Activated naive CD4-positive, alpha-beta T cell treated with anti-CD3 and anti-CD28 coated beads, Interleukin-2, amount 50 U/mL, for 16 hours (primary cell): ENCODE data around the gene ISM1.

Source experiments
- DNase-seq: peaks from one replicate; pipeline ENCODE4 v3.0.0-alpha.2; 2020

The ISM1 gene

DNA sequence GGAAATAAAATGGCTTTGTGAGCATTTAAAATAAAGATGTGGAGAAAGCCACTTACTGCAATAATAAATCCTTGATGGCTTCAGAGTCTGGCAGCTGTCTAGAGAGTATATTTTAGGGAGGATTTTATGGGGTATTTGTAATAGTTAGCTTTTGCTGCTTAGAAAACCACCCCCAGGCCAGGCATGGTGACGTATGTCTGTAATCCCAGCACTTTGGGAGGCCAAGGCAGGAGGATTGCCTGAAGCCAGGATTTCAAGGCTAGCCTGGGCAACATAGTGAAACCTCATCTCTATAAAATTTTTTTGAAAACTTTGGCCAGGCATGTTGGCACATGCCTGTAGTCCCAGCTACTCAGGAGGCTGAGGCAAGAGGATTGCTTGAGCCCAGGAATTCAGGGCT lies 63.8 kb downstream of the ISM1 start:
- DNase-seq = no peak

DNA sequence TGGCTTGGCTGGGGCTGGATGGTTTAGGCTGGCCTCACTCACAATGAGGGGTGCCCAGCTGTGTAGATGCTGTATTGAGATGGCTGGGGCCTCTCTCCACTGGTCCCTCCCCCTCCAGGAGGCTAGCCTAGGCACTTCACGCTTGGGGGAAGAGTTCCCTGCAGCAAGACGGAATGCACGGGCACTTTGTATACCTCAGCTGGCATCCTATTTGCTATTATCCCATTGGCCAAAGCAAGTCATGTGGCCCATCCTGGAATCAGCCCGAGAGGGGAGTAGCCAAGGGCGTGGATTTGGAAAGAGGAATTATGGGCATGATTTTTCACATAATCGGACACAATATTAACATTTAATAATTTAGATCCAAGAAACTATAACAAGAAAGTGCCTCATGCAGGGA lies 64.3 kb downstream of the ISM1 start:
- DNase-seq = no peak

DNA sequence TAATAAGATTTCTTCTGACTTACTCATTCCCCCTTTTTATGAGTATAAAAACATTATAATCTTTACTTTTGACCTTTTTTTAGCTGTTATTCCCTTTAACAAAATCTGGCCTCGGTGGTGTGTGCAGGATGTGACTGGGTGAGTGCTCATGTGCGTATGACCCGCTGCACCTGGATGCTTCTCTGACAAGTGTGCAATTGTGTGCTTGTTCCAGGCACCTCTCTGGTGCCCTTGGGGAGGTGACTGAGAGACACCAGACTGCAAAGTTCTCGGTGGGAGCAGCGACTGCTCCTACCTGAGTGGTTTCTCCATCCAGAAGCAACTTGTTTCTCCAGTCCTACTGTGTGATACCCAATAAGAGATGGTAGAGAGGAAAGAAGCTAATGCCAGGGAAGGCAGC lies 65.0 kb downstream of the ISM1 start:
- DNase-seq = no peak

DNA sequence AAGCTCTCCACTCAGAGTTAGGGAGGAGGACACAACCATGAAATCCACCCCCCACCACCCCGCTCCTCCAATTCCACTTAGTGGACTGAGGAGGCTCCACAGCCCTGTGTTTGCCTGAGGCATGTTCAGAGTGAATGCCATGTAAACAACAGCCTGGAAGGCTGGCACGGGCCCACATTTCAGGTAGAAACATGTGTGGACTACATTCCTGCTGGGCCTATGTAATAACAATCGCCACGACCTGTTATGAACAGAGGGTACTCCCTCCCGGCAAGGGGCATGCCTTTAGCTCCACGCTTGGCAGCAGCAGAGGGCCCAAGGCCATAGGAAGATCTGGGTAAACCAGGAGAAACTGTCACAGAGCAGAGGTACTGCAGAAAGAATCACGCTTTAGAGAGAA lies 65.5 kb downstream of the ISM1 start:
- DNase-seq = no peak

DNA sequence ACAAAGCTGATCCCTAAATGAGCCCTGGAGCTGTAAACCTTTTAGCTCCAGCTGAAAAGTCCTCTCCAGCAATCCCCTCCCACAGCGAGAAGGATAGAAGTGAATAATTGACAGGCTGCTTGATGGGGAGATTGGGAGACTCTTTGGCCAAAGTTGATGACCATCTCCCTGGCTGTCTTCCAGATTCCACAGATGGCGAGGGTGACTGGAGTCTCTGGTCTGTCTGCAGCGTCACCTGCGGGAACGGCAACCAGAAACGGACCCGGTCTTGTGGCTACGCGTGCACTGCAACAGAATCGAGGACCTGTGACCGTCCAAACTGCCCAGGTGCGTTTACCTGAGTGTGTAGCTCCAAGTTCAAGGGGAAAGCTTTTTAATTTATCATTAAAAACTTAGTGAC lies 67.3 kb downstream of the ISM1 start:
- no peak for DNase-seq

DNA sequence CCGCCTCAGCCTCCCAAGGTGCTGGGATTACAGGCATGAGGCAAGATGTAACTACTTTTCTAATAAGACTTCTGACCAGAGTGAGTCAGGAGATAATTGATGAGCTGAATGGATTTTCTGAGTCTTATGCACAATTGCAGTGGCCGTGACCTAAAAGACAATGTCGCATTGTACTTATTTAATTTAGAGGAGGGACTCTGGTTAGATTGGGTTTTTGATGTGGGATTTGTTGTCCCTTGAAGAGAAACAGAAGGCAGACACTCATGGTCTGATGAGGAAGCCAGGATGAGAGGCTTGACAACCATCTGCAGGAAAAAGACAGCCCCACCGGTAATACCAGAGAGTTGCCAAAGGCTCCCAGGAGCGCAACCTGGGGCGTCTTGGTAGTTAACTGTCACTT lies 68.0 kb downstream of the ISM1 start:
- no peak for DNase-seq

DNA sequence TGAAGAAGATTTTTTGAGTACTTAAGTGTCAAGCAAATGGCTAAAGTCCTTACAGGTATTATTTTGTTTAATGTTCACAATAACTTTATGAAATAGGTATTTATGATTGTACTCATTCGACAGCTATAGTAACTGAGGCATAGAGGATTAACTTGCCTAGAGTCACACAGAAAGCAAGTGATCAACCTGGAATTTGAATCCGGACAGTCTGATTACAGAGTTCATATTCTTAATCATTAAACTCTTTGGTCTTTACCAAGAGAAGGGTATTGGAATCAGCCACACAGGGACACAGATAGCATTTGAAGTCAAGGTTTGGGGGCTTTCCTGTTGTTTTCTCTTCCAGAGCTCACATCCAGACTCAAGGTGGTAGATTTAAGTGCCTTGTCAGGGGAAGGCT lies 69.7 kb downstream of the ISM1 start:
- no peak for DNase-seq

DNA sequence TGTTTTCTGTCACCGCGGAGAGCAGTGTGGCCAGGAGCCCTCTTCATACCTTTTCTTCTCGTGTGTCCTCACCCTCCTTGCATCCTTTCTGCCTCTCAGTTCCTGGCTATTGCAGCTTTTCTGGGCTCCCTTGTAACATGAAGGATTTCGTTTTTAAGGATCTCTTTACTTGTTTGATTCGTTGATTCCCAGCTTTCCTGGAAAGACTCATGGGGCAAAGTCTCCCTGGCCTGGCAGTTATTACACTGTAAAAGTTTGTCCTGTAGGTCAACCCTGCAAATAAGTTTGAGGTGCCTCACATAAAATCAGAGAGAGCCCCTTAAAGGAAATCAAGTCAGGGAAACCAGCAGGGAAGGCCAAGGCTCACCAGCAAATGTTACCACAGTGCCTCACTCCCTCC lies 70.1 kb downstream of the ISM1 start:
- no peak for DNase-seq

DNA sequence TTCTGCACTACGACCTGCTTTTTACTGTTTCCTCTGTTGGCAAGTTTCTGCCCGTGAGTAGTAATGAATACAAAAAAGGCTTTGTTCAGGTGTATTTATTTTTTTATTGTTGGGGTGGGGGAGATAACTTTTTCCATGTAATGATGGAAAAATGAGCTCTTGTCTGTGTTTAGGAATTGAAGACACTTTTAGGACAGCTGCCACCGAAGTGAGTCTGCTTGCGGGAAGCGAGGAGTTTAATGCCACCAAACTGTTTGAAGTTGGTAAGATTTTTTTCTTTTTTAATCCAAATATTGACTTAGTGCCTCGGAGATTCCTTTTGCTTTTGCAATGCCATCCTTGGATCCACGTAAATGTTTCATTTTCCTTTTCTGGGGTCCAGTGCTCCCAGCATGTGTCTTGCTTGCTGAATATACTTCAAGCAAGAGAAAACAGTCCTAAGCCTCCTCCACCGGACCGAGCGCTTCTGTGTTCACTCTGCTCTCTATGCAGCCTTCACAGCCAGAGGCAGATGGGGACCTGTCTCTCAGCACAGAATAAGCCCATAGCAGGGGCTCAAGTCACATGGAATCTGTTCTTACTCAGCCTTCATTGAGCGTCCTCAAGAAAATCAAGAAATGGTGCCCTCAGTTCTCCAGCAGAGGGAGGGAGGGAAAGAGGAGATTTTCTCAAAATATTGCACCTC lies 71.3 kb downstream of the ISM1 start:
- no peak for DNase-seq

DNA sequence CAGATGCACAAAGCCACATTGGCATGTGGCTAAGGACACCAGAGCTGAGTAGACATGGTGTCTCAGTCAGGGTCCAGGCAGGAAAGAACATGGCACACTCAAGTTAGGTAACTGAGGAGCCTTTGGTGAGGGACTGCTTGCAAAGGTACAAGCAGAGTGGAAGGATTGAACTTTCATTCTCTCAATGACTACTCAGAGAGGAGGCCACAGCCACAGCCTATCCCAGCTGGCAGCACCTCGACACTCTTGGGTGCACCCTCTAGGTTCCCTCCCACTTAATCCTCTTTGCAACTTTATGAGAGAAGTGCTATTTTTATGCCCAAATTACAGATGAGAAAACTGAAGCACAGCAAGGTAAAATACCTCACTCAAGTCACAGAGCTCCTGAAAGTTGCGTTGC lies 73.4 kb downstream of the ISM1 start:
- DNase-seq = no peak

DNA sequence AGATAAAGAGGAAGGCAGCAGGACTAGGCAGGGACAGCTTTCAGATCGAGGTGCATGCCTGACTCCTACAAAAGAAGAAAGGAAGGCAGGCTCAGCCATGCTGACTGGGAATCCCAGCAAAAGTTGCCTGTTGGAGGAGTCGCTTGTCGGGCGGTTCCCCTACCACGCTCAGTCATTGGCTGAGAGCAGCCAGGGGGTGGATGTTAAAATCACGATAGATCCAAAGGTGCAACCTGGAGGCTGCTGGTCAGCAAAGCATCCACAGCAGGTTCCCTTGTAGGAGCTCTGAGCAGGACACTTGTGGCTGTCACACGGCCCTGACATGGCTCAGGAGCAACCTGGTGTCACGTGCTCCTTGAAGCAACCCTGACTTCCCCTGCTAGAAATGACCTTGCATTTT lies 74.6 kb downstream of the ISM1 start:
- no peak for DNase-seq

DNA sequence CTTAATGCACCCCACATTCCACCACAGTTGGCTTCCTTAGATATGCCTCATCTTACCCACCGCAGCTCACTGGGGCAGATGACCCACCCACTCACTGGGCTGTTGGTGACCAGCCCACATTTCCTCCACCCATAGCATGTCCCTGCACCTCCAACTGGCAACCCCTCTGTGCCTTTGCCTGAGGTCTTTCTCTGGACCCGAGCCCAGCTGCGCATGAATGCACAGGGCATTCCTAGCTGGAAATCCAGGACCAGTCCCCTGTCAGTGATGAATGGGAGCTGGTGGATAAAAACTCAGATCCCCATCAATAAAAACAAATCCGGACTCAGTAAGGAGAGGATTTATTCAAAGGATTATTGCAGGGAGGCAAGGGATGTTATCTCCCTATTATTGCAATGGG lies 75.0 kb downstream of the ISM1 start:
- no peak for DNase-seq

DNA sequence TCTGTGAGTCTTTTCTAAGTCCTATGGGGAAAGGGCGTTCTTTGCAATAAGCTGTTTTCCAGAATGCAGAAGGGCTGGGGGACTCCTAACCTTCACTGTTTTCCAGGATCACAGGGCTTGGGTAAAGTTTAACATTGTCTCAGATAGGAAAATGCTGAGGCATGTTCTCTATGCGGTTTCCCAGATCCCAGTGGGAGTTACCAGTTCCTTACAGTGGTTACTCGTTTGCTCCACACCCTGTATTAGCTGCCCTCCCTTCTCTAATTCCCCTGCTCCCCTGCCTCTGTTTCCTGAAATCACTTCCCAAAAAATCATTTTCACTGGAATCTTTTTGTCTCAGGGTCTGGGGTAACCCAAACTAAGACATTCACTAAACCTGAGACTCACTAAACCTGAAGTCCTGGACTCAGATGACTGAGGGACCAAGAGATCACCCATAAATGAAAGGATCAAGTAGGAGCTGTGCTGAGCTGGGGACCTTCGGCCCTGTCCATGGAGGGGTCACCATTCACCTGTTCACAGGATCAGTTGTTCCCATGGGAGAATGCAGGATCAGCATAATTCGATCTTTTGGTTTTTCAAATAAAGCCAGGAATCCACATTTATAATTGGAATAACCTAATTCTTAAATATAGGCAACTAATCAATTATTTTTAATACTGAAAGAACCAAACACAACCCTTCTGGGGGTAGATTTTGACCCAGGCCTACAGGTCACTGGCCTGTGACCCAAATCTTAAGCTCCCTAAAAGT lies 76.2 kb downstream of the ISM1 start:
- no peak for DNase-seq

DNA sequence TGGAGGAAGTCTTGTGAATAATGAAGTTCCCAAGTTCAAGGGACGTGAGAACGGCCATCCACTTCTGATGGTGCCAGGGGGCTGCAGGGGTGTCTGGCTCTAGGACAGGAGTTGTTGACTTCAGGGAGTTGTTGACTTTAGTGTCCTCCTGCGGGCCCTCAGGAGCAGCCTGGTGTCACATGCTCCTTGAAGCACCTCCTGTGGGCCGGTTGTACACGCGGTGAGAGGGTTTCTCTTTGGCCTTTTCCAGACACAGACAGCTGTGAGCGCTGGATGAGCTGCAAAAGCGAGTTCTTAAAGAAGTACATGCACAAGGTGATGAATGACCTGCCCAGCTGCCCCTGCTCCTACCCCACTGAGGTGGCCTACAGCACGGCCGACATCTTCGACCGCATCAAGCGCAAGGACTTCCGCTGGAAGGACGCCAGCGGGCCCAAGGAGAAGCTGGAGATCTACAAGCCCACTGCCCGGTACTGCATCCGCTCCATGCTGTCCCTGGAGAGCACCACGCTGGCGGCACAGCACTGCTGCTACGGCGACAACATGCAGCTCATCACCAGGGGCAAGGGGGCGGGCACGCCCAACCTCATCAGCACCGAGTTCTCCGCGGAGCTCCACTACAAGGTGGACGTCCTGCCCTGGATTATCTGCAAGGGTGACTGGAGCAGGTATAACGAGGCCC lies 77.8 kb downstream of the ISM1 start:
- DNase-seq = no peak

DNA sequence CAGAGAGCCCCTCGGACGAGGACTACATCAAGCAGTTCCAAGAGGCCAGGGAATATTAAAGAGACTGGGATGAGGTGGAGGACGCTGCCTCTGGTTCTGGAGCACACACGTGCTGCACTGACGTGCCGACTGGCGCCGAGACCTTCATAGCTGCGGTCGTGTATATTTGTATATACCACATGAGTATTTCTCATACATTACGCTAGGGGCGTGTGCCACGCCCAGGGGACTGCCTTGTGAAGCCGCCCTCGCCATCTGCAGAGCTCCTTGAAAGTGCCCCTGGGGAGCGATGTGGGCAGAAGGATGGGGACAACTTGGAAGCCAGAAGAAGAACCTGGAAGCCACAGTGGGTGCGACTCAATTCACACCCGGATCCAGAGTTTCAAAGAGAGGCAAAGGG lies 78.3 kb downstream of the ISM1 start:
- DNase-seq = no peak

DNA sequence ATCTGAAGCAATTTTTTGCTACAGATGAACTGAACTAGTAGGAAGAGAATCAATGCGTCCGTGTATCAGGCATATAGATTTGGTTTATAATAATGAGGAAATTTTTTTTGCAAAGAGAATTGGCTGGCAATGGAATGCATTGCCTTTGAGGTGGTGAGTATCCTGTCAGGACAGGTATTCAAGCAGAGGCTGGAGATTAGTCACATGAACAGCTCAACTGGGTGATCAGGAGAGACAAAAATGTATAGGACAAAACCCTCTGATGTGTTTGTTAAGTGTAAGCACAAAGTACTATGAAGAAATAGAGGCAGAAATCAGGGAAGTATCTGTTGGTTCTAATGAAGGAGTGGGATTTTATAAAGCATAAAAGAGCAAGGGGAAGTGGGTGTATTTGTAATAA lies 80.5 kb downstream of the ISM1 start:
- DNase-seq = no peak

DNA sequence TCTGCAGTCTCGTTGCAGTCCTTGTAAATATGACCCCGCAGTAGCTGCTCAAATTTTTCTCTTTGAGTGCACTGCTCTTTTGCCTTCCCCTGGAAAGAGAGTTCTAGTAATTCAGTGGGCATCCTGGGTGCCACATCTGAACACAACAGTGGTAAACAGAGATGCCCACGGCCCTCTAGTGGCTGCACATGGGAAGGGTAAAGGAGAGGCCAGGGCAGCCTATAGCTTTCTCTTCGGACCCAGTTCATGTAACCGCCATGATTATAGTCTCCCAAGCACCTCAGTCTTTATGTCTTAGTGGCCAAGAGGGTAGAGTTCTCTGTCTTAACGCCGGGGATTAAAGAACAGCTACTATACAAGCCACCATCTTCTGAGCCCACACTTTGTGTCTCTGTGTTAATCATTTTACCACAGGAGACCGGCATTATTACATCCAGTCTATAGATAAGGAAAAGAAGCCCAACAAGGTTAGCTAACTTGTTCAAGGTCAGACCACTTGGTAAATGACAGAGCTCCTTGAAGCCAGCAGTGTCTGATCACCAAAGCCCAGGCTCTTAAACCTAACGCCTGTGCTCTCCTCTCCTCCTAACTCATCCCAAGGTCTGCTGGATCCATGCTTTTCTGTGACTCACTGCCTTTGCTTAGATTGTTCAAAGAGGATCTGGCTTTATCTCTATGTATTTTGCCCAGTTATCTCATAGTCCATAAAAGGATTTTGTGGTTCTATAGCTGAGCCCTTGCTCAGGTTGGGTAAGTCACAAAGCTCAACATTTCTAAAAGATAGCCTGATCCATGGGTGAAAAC lies 81.8 kb downstream of the ISM1 start:
- DNase-seq = peak; percentile 51

DNA sequence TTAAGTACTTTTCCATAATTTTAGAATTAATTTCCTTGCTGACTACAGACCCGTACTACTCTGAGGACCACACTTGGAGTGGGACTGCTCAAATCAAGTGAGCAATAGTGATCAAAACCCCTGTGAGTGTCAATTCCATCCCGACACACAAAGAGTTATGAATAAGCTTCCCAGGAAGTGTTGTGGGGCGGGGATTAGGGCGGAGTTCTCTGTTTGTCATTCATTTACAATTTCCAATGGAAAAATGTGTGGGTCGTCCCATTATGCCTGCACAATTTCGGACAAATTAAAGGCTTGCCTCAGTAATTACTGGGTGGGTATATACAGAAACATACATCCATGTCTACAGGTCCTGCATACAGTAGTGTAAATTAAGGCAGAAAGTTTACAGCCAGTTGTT lies 84.2 kb downstream of the ISM1 start:
- no peak for DNase-seq

DNA sequence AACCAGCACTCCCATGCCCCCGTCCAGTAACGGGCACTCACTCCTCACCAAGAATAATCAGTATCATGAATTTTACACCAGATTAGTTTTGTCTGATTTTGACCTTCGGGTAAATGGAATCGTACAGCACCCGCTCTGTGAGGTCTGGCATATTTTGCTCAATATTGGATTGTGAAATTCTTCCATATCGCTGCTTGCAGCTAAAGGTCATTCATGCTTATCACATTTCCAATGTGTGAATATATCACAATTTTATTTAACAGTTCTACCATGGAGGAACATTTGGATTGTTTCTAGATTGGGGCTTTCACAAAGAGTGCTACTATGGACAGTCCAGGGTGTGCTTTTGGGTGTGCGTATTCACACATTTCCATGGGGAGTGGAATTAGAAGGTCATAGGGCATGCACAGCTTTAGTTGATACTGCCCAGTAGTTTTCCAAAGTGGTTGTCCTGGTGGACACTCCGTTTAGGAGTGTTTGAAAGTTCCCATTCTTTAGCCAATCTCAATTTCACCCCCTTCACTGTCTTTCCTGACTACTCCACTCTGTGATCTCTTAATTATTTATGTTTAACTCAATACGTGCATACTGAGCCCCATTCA lies 86.6 kb downstream of the ISM1 start:
- DNase-seq = no peak

DNA sequence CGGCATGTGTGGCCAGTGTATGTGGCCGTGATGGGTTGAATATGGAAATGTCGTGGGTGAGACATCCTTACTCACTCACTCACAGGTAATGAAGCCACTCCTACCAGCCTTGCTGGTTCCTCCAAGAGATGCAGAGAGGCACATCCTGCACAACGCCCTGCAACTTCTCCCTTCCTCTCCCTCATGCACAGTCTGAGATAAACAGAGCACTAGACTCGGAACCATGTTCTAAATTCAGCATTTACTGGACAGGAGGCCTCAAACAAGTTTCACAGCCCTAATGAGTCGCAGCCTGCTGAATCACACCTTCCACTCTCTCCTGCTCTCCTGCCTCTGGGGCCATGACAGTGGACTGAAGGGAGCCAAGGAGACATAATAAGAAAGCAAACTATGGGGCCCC lies 91.2 kb downstream of the ISM1 start:
- DNase-seq = no peak

DNA sequence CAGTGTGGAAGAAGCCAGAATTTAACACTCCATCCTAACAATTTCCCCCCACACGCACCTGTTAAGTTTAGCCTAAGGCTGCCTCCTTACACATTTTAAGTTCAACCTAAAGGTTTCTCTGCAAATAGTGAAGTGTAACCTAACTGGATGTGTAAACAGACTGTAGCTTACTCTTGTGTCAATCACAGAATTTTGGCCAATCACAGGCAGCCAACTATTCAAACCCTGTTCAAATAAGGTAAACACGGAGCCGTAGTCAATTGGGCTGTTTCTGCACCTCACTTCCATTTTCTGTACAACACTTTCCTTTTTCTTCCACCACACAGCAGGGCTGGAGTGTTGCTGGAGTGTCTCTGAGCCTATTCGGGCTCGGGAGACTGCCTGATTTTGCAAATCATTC lies 92.1 kb downstream of the ISM1 start:
- DNase-seq = no peak

DNA sequence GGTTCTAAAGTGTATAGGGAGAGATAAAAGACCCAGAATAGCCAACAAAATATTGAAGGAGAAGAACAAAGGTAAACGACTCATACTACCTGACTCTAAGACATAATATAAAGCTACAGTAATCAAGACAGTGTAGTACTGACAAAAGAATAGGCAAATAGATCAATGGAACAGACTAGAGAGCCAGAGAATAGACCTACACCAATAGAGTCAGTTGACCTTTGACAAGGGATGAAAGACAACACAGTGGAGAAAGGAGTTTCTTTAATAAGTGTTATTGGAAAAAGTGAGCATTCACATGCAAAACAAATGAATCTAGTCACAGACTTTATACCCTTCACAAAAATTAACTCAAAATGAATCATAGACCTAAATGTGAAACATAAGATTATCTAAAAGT lies 96.4 kb downstream of the ISM1 start:
- DNase-seq = no peak

DNA sequence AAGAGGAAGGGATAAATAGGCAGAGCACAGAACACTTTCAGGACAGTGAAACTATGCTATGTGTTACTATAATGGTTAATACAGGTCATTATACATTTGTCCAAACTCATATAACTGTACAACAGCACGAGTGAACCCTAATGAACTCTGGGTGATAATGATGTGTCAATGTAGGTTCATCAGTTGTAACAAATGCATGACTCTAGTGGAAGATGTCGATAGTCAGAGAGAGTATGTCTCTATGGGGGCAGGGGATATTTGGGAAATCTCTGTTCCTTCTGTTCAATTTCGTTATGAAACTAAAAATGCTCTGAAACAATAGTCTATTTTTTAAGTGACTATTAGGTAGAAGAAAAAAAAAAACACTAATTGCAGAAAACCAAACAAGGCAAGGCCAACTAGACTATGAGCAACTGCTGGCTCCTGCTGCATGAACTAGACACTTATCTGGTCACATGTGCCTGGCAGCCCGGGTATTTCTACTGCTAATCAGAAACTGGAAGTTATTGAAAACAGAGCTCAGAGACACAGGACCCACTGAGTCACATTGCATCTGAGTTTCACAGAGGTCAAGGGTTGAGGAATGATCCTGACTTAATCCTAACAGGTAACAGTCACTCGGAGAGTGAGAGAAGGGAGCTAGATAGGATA lies 97.9 kb downstream of the ISM1 start:
- no peak for DNase-seq
